Lower leg skin (tissue), 3 donors: Measurements from ENCODE around the gene ZDHHC12.

Experiments
- POLR2A ChIP-seq, 2 donors: fragments of 450-650 bp; IDR thresholded peaks; one replicate each; pipeline ENCODE4 v1.6.1; 2016 to 2017; ENCODE audit warnings: antibody characterized with exemption in 2 of 2, mild to moderate bottlenecking in 1 of 2, moderate library complexity in 1 of 2
- TF ChIP-seq, protein P1 (sequence below), 3 donors: fragments of 450-650 bp; IDR thresholded peaks; one replicate each; pipeline ENCODE4 v1.5.1; 2016; ENCODE audit warnings: antibody characterized with exemption in 3 of 3, mild to moderate bottlenecking in 3 of 3, moderate library complexity in 2 of 3

DNA sequence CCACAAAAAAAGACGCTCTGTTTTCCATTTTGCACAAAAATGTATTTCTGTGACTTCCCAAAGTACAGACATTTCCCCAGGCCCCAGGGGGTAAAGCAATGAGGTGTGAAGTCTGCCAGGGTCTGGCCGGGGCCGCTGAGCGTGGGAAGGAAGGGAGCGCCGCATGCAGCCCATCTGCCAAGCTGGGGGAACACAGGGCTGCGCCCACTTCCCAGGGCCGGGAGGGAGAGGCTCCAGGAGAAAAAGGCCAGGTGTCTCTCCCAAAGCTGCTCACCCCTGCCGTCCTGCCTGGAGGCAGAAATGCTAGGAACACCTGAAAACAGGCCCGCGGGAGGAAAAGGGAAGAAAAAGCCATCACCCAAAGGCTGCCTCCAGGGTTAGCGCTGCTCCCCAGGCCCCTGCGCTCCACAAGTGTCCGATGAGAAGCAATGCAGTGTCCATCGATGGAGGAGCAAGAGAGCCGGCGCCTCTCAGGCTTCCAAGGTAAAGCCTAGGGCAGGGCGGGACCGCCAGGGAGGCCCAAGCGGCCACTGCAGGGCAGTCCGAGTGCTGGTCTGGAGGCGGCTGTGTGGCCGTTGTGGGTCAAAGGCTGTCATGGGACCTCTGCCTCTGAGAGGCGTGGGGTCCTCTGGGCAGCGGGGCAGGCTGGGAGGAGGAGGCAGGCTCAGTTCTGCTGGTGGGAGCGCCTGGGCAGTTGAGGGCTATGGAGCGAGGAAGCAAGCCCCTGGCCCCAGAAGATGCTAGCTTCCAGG lies 6.0 kb upstream of the ZDHHC12 start:
- TF ChIP-seq, protein P1, sequence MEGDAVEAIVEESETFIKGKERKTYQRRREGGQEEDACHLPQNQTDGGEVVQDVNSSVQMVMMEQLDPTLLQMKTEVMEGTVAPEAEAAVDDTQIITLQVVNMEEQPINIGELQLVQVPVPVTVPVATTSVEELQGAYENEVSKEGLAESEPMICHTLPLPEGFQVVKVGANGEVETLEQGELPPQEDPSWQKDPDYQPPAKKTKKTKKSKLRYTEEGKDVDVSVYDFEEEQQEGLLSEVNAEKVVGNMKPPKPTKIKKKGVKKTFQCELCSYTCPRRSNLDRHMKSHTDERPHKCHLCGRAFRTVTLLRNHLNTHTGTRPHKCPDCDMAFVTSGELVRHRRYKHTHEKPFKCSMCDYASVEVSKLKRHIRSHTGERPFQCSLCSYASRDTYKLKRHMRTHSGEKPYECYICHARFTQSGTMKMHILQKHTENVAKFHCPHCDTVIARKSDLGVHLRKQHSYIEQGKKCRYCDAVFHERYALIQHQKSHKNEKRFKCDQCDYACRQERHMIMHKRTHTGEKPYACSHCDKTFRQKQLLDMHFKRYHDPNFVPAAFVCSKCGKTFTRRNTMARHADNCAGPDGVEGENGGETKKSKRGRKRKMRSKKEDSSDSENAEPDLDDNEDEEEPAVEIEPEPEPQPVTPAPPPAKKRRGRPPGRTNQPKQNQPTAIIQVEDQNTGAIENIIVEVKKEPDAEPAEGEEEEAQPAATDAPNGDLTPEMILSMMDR (IDR thresholded peaks at IDR 0.05): no peak
- TF ChIP-seq POLR2A (IDR thresholded peaks at IDR 0.05): no peak
